ENCODE data around the gene UBE3C.

Gene UBE3C

DNA sequence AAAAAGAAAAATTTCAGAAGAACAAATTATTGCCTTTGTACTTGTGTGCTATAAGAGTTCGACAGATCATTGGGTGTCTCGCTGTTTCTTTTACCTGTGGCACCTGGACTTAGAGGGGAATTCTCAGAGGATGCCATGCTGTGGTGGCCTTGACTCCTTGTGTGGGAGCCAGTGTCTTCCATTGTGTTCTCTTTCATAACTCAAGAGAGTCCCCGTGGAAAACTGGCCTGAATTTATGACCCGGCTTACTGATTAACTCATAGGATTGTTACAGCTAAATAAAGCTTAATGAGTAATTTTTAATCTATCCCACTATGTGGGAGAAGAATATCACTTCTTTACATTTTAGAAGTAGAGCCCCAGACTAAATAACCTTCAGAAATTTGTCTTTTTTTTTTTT is 54.5 kb downstream of the UBE3C start:
- H3K4me3 ChIP-seq (ENCODE audit: low read length): no peak overlapping the region
- no peaks in the 10 kb centered on the region for H3K27me3 ChIP-seq (ENCODE audit: control insufficient read depth, insufficient read depth, low read length)
- H3K9ac ChIP-seq (ENCODE audit: low read length): no peak overlapping the region
- H3K36me3 ChIP-seq (ENCODE audit: control insufficient read depth, insufficient read depth, low read length): peaks cover 19% of the 10 kb centered on the region
- no peak overlapping the region for H3K27ac ChIP-seq (ENCODE audit: low read depth, low read length)
- no peaks in the 10 kb centered on the region for H3K4me1 ChIP-seq (ENCODE audit: control insufficient read depth, insufficient read depth, low read length)

GRCh38 chr7:157194948-157195347 is 56.2 kb downstream of the UBE3C start:
- Histone ChIP-seq H3K27me3 (ENCODE audit: control insufficient read depth, insufficient read depth, low read length) (no peaks in the 10 kb centered on the region), H3K4me3 (ENCODE audit: low read length) (no peak overlapping the region), H3K4me1 (ENCODE audit: control insufficient read depth, insufficient read depth, low read length) (no peaks in the 10 kb centered on the region), H3K36me3 (ENCODE audit: control insufficient read depth, insufficient read depth, low read length) (peaks cover 15% of the 10 kb centered on the region), H3K9ac (ENCODE audit: low read length) (no peak overlapping the region), H3K27ac (ENCODE audit: low read depth, low read length) (no peak overlapping the region)

DNA sequence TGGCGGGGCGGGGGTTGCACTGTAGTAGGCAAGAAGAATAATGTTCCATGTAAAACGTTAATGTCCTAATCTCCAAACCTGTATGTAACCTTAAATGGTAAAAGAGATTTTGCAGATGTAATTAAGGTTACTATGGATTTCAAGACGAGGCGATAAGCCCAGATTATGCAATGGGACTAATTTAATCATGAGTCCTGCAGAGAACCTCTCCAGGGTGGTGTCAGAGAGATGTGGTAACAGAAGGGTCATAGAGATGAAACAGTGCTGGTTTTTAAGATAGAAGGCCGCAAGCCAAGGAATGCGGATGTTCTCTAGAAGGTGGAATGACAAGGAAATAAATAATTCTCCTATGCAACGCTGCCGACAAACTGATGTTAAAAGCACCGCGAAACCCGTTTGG is 57.1 kb downstream of the UBE3C start:
- H3K4me3 ChIP-seq (ENCODE audit: low read length): no peak overlapping the region
- no peaks in the 10 kb centered on the region for H3K27me3 ChIP-seq (ENCODE audit: control insufficient read depth, insufficient read depth, low read length)
- peaks cover 15% of the 10 kb centered on the region for H3K36me3 ChIP-seq (ENCODE audit: control insufficient read depth, insufficient read depth, low read length)
- H3K4me1 ChIP-seq (ENCODE audit: control insufficient read depth, insufficient read depth, low read length): no peaks in the 10 kb centered on the region
- no peak overlapping the region for H3K27ac ChIP-seq (ENCODE audit: low read depth, low read length)
- no peak overlapping the region for H3K9ac ChIP-seq (ENCODE audit: low read length)

DNA sequence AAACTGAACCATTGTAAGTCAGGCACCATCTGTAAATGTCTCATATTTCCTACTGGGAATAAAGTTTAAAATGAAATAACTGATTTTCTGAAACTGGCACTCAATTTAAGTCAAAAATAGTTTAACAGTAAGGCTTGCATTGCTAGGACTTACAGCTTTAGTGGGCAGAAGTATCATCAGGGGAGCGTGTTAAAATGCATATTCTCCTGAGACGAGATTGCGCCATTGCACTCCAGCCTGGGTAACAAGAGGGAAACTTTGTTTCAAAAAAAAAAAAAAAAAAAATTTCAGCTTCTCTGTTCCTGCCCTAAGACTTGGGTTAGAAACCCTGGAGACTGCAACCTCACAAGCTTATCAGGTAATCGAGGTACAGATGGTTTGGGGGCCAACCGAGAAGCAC is 65.4 kb downstream of the UBE3C start:
- H3K9ac ChIP-seq (ENCODE audit: low read length): no peak overlapping the region
- peaks cover 2% of the 10 kb centered on the region for H3K36me3 ChIP-seq (ENCODE audit: control insufficient read depth, insufficient read depth, low read length)
- H3K4me3 ChIP-seq (ENCODE audit: low read length): no peak overlapping the region
- no peak overlapping the region for H3K27ac ChIP-seq (ENCODE audit: low read depth, low read length)
- no peaks in the 10 kb centered on the region for H3K4me1 ChIP-seq (ENCODE audit: control insufficient read depth, insufficient read depth, low read length)
- no peaks in the 10 kb centered on the region for H3K27me3 ChIP-seq (ENCODE audit: control insufficient read depth, insufficient read depth, low read length)

DNA sequence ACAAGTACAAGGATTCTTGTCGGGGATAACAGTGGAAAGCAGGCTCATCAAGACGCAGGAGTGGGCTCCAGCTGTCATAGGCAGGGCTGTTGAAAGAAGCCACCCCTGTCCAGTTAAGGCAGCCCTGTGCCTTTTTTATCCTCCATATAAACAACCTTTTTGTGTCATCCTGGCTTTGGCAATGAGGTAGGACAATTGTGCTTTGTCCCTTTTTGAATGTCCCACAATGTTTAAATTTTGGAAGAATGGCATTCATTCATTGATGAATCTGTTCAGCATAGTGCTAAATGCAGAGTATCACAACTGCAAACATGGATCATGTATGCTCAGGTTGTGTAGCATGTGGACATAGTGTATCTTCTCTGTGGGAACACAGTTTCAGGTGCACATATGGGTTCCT is 66.7 kb downstream of the UBE3C start:
- Histone ChIP-seq H3K4me3 (ENCODE audit: low read length) (no peak overlapping the region), H3K27ac (ENCODE audit: low read depth, low read length) (no peak overlapping the region), H3K36me3 (ENCODE audit: control insufficient read depth, insufficient read depth, low read length) (peaks cover 2% of the 10 kb centered on the region), H3K9ac (ENCODE audit: low read length) (no peak overlapping the region), H3K4me1 (ENCODE audit: control insufficient read depth, insufficient read depth, low read length) (no peaks in the 10 kb centered on the region), H3K27me3 (ENCODE audit: control insufficient read depth, insufficient read depth, low read length) (no peaks in the 10 kb centered on the region)

DNA sequence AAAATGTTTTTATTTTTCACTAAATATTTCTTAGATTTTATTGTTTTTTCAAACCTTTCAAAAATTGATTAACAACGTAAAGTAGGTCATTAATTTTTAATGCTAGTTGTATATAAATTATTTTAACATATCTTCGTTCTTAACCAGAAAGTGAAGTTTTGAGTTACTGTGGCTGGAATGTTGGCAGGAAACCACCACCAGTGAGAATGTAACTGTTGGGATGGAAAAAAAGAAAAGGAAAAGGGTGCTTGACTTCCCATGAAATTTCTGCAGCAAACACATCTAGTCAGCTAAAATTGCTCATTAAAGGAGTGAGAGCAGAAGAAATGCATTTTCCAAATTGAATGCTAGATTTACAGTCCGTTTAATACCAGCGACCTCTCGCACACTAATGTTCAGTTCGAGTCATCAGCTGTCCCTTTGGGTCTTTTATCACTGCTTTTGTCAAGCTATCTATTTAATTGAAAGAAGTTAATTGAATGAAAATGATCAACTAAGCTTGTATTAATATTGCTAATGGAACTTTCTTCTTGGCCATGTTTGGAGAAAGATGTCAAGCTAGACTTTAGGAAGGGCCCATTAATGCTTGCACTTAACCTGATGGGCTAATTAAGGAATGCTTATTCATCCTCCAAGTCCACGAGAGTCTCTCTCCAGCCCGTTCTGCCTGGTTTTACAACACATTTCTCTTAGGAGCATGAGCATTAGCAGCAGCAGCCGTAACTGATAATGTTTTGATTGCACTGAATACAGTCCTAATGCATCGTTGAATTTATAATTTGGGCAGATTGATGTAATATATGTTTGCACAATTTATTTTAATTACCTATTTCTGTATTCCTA is 70.1 kb downstream of the UBE3C start:
- no peak overlapping the region for H3K9ac ChIP-seq (ENCODE audit: low read length)
- H3K27ac ChIP-seq (ENCODE audit: low read depth, low read length): no peak overlapping the region
- no peaks in the 10 kb centered on the region for H3K4me1 ChIP-seq (ENCODE audit: control insufficient read depth, insufficient read depth, low read length)
- H3K27me3 ChIP-seq (ENCODE audit: control insufficient read depth, insufficient read depth, low read length): no peaks in the 10 kb centered on the region
- no peaks in the 10 kb centered on the region for H3K36me3 ChIP-seq (ENCODE audit: control insufficient read depth, insufficient read depth, low read length)
- no peak overlapping the region for H3K4me3 ChIP-seq (ENCODE audit: low read length)

DNA sequence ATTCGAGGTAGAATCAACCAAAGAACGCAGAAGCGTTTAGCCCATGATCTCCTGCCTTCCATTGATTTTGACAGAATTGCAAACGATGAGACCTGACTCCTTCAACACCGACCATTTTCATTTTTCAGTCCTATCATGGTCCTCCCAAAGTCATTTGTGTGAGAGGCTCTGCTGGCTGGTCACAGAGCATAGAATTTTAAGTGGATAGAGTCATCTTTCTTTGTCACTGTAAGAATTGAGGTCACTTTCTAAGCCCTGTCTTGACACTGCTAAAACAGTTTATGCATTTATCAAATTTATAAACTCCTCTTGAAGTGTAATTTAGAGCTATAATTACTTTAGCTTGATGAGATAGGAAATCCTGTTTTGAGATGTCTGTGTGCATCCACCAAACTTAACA is 72.0 kb downstream of the UBE3C start:
- H3K4me1 ChIP-seq (ENCODE audit: control insufficient read depth, insufficient read depth, low read length): no peaks in the 10 kb centered on the region
- no peak overlapping the region for H3K9ac ChIP-seq (ENCODE audit: low read length)
- no peak overlapping the region for H3K4me3 ChIP-seq (ENCODE audit: low read length)
- no peaks in the 10 kb centered on the region for H3K27me3 ChIP-seq (ENCODE audit: control insufficient read depth, insufficient read depth, low read length)
- no peaks in the 10 kb centered on the region for H3K36me3 ChIP-seq (ENCODE audit: control insufficient read depth, insufficient read depth, low read length)
- H3K27ac ChIP-seq (ENCODE audit: low read depth, low read length): no peak overlapping the region

DNA sequence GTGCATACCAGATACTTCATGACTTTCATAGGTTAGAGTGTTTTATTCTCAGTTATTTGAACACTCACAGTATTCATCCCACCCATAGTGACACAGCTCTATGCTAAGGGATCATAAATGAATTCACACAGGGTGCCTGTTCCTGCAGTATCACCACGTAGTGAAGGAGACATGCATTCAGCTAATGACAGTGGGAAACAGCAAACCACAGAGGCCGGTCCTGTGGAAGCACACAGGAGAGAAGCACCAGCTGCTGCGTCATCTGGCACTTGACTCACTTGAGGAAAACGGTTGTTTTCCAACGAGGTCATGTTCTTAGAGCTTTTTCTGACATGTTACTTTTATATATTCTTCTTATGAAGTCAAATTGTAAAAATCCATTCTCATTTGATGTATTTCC is 73.0 kb downstream of the UBE3C start:
- Histone ChIP-seq H3K27me3 (ENCODE audit: control insufficient read depth, insufficient read depth, low read length) (no peaks in the 10 kb centered on the region), H3K27ac (ENCODE audit: low read depth, low read length) (no peak overlapping the region), H3K9ac (ENCODE audit: low read length) (no peak overlapping the region), H3K36me3 (ENCODE audit: control insufficient read depth, insufficient read depth, low read length) (no peaks in the 10 kb centered on the region), H3K4me3 (ENCODE audit: low read length) (no peak overlapping the region), H3K4me1 (ENCODE audit: control insufficient read depth, insufficient read depth, low read length) (no peaks in the 10 kb centered on the region)

DNA sequence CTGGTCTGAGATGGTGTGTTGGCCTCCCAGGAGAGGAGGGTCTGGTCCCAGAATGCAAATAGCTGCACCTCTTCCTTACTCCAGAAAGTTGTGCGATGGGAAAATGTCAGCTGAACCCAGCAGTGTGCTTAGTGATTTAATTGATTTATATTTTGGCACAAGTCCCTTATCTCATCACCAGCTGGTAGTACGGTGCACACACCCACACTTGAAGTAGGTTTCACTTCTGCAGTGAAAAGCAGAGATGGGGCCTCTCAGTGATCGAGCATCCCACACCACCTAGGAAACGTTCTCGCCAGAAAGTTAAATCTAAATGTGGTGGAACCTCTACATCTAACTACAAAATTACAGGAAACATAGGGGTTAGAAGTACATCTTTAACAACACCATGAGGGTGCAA is 80.4 kb downstream of the UBE3C start:
- peaks cover 17% of the 10 kb centered on the region for H3K36me3 ChIP-seq (ENCODE audit: control insufficient read depth, insufficient read depth, low read length)

DNA sequence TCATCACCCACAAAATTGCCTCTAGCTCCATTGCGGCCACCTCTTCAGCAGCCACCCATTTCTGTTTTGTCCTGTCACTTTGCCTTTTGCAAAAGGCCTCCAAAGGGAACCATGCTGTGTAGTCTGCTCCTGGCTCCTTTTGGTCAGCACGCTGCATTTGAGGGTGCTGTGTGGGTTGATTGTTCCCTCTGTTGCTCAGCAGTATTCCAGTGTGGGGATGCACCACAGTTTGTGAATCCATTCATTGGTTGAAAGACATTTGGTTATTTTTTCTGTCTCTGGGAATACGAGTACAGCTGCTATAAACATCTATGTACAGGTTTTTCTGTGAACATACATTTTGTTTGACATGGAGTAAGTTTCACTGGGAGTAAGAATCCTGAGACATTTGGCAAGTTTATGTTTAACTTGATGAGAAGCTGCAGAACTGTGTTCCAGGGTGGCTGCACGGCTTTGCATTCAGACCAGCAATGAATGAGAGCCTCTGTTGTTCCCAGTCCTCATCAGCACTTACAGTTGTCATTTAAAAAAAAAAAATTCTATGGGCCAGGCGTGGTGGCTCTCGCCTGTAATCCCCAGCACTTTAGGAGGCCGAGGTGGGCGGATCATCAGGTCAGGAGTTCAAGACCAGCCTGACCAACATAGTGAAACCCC is 82.3 kb downstream of the UBE3C start:
- H3K36me3 ChIP-seq (ENCODE audit: control insufficient read depth, insufficient read depth, low read length): peaks cover 20% of the 10 kb centered on the region
- H3K4me1 ChIP-seq (ENCODE audit: control insufficient read depth, insufficient read depth, low read length): no peaks in the 10 kb centered on the region
- H3K9ac ChIP-seq (ENCODE audit: low read length): no peak overlapping the region
- H3K27ac ChIP-seq (ENCODE audit: low read depth, low read length): no peak overlapping the region
- no peaks in the 10 kb centered on the region for H3K27me3 ChIP-seq (ENCODE audit: control insufficient read depth, insufficient read depth, low read length)
- no peak overlapping the region for H3K4me3 ChIP-seq (ENCODE audit: low read length)

More for the DNA sequence above, 80.4 kb downstream of the UBE3C start:
- Histone ChIP-seq H3K4me1 (ENCODE audit: control insufficient read depth, insufficient read depth, low read length) (no peaks in the 10 kb centered on the region), H3K4me3 (ENCODE audit: low read length) (no peak overlapping the region), H3K9ac (ENCODE audit: low read length) (no peak overlapping the region), H3K27ac (ENCODE audit: low read depth, low read length) (no peak overlapping the region), H3K27me3 (ENCODE audit: control insufficient read depth, insufficient read depth, low read length) (no peaks in the 10 kb centered on the region)

DNA sequence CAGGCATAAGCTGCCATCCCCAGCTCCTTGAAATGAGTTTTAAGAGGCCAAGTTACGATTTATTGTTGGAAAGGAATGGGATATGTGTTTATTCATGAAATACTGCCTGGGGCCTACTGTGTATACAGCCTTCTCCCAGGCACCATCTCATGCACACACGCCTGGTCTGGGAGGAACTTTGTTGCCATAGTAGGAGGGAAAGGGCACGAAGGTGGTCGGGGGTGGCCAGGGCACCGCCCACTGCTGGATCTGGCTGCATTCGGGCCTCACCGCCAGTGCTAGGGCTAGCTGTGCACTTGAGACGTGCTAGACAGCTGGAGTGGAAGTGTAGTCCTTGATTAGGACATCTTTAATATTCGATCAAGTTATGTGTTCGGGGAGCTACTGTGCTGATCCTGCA is 84.0 kb downstream of the UBE3C start:
- H3K27me3 ChIP-seq (ENCODE audit: control insufficient read depth, insufficient read depth, low read length): no peaks in the 10 kb centered on the region
- H3K9ac ChIP-seq (ENCODE audit: low read length): no peak overlapping the region
- peaks cover 16% of the 10 kb centered on the region for H3K36me3 ChIP-seq (ENCODE audit: control insufficient read depth, insufficient read depth, low read length)
- H3K4me3 ChIP-seq (ENCODE audit: low read length): no peak overlapping the region
- H3K27ac ChIP-seq (ENCODE audit: low read depth, low read length): no peak overlapping the region
- H3K4me1 ChIP-seq (ENCODE audit: control insufficient read depth, insufficient read depth, low read length): no peaks in the 10 kb centered on the region

DNA sequence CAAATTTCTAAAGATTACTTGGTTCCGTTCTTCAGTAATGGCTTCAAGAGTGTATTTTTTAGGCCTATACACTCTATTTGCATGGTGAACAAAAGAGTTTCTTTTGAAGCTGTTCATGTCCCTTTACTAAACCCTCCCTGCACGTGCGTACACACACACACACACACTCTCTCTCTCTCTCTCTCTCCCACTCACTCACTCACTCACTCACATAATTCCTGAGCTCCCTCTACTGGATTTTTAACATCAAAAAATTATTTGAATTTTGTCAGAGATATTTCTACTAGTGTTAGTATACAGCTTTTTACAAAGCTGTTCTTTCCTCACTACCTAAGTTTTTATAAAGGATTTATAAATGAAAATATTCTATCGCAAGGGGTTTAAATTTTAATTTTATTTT is 85.9 kb downstream of the UBE3C start:
- Histone ChIP-seq H3K36me3 (ENCODE audit: control insufficient read depth, insufficient read depth, low read length) (peaks cover 12% of the 10 kb centered on the region), H3K9ac (ENCODE audit: low read length) (no peak overlapping the region), H3K4me1 (ENCODE audit: control insufficient read depth, insufficient read depth, low read length) (no peaks in the 10 kb centered on the region), H3K27me3 (ENCODE audit: control insufficient read depth, insufficient read depth, low read length) (no peaks in the 10 kb centered on the region), H3K27ac (ENCODE audit: low read depth, low read length) (no peak overlapping the region), H3K4me3 (ENCODE audit: low read length) (no peak overlapping the region)
